ENCODE data around the gene TMIGD2. TPM values are rescaled to one million over a fixed set of nuclear protein-coding genes. Genes with fewer than 3 reads are reported as not detected.
"Not testable (repeated sequence)": the region's sequence is repeated elsewhere in the genome, so short reads cannot be mapped to it uniquely, and the experiment has no call there.

Gene TMIGD2
- total and polyA plus RNA-seq, 2 donors (not counting 1 experiment from before 2014, with no cell fraction given), result not detected

DNA sequence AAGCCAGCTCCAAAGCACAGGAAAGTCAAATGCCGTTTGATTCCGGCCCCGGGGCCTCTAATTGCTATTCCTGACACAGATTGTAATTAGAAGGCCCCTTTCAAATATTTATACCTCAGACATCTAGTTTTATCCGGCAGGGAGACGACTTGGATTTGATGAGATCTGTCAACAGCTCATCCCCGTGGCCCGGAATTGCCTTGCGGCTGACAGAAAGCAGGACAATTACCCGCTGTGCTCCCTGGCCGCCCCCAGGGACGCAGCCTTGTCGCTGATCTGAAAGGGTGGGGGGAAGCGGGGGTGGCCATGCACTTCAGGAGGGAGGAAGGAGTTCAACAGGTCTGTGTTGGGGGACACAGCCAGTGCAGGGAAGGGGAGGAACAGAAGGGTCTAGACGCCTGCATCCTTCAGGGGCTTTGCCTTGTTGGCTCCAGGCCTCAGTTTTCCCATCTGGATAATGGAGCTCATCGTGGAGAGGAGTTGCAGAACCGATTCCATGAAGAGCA is 24.9 kb downstream of the TMIGD2 start:
- no peaks in the 10 kb centered on the region for H3K4me1 ChIP-seq (ENCODE audit: control insufficient read depth, extremely low read depth, insufficient read depth, low read length)

DNA sequence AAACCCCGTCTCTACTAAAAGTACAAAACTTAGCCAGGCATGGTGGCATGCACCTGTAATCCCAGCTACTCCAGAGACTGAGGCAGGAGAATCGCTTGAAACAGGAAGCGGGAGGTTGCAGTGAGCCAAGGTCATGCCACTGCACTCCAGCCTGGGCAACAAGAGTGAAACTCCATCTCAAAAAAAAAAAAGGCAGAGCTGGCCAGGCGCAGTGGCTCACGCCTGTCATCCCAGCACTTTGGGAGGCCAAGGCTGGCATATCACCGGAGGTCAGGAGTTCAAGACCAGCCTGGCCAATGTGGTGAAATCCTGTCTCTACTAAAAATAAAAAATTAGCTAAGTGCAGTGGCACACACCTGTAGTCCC is 27.9 kb downstream of the TMIGD2 start:
- not testable (repeated sequence) for DNase-seq (ENCODE audit: low read depth in 2 of 2); H3K27me3 ChIP-seq (ENCODE audit: control insufficient read depth, insufficient read depth, low read length); H2AFZ ChIP-seq (ENCODE audit: low read length); H3K9ac ChIP-seq (ENCODE audit: insufficient read depth, low read length); H3K27ac ChIP-seq (ENCODE audit: insufficient read depth, low read length); H4K20me1 ChIP-seq (ENCODE audit: control insufficient read depth, extremely low read depth, insufficient read depth, low read length); H3K36me3 ChIP-seq (ENCODE audit: control insufficient read depth, insufficient read depth, low read length); H3K9me3 ChIP-seq (ENCODE audit: control insufficient read depth, insufficient read depth, low read depth, low read length); H3K4me3 ChIP-seq (replicated peaks in 1 of 4; ENCODE audit: control extremely low read depth in 1 of 4, insufficient read depth in 1 of 4, low read depth in 3 of 4, low read length in 4 of 4); H3K4me2 ChIP-seq (ENCODE audit: extremely low read depth, insufficient read depth, low read length); H3K4me1 ChIP-seq (ENCODE audit: control insufficient read depth, extremely low read depth, insufficient read depth, low read length); H3K79me2 ChIP-seq (ENCODE audit: control insufficient read depth, insufficient read depth, low read length)

More for the DNA sequence above, 24.9 kb downstream of the TMIGD2 start:
- H3K27ac ChIP-seq (ENCODE audit: insufficient read depth, low read length), result no peak overlapping the region
- peaks cover 19% of the 10 kb centered on the region for H3K27me3 ChIP-seq (ENCODE audit: control insufficient read depth, insufficient read depth, low read length)
- H4K20me1 ChIP-seq (ENCODE audit: control insufficient read depth, extremely low read depth, insufficient read depth, low read length), result no peaks in the 10 kb centered on the region
- TF ChIP-seq EZH2 (IDR thresholded peaks at IDR 0.05; ENCODE audit: low read length, missing control alignments), result no peak
- TF ChIP-seq, protein P1, sequence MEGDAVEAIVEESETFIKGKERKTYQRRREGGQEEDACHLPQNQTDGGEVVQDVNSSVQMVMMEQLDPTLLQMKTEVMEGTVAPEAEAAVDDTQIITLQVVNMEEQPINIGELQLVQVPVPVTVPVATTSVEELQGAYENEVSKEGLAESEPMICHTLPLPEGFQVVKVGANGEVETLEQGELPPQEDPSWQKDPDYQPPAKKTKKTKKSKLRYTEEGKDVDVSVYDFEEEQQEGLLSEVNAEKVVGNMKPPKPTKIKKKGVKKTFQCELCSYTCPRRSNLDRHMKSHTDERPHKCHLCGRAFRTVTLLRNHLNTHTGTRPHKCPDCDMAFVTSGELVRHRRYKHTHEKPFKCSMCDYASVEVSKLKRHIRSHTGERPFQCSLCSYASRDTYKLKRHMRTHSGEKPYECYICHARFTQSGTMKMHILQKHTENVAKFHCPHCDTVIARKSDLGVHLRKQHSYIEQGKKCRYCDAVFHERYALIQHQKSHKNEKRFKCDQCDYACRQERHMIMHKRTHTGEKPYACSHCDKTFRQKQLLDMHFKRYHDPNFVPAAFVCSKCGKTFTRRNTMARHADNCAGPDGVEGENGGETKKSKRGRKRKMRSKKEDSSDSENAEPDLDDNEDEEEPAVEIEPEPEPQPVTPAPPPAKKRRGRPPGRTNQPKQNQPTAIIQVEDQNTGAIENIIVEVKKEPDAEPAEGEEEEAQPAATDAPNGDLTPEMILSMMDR (conservative IDR thresholded peaks at IDR 0.05 in 1 of 2, IDR thresholded peaks at IDR 0.05 in 1 of 2; ENCODE audit: low read depth in 1 of 2, low read length in 2 of 2), result no peak
- no peak overlapping the region for H3K4me2 ChIP-seq (ENCODE audit: extremely low read depth, insufficient read depth, low read length)
- H3K9me3 ChIP-seq (ENCODE audit: control insufficient read depth, insufficient read depth, low read depth, low read length), result no peaks in the 10 kb centered on the region
- H2AFZ ChIP-seq (ENCODE audit: low read length), result no peak overlapping the region
- H3K4me3 ChIP-seq (replicated peaks in 1 of 4; ENCODE audit: control extremely low read depth in 1 of 4, insufficient read depth in 1 of 4, low read depth in 3 of 4, low read length in 4 of 4), result no peak overlapping the region
- no peaks in the 10 kb centered on the region for H3K79me2 ChIP-seq (ENCODE audit: control insufficient read depth, insufficient read depth, low read length)
- no peaks in the 10 kb centered on the region for H3K36me3 ChIP-seq (ENCODE audit: control insufficient read depth, insufficient read depth, low read length)
- no peak overlapping the region for H3K9ac ChIP-seq (ENCODE audit: insufficient read depth, low read length)
- DNase-seq (ENCODE audit: low read depth in 2 of 2), result no peak

- Histone ChIP-seq H3K27ac (ENCODE audit: insufficient read depth, low read length) (no peak overlapping the region), H3K9ac (ENCODE audit: insufficient read depth, low read length) (no peak overlapping the region), H3K79me2 (ENCODE audit: control insufficient read depth, insufficient read depth, low read length) (no peaks in the 10 kb centered on the region), H3K4me1 (ENCODE audit: control insufficient read depth, extremely low read depth, insufficient read depth, low read length) (no peaks in the 10 kb centered on the region), H3K4me3 (replicated peaks in 1 of 4; ENCODE audit: control extremely low read depth in 1 of 4, insufficient read depth in 1 of 4, low read depth in 3 of 4, low read length in 4 of 4) (no peak overlapping the region), H4K20me1 (ENCODE audit: control insufficient read depth, extremely low read depth, insufficient read depth, low read length) (no peaks in the 10 kb centered on the region), H3K36me3 (ENCODE audit: control insufficient read depth, insufficient read depth, low read length) (peaks cover 4% of the 10 kb centered on the region), H2AFZ (ENCODE audit: low read length) (no peak overlapping the region), H3K9me3 (ENCODE audit: control insufficient read depth, insufficient read depth, low read depth, low read length) (no peaks in the 10 kb centered on the region), H3K27me3 (ENCODE audit: control insufficient read depth, insufficient read depth, low read length) (peaks cover under 1% of the 10 kb centered on the region), H3K4me2 (ENCODE audit: extremely low read depth, insufficient read depth, low read length) (no peak overlapping the region)
- DNase-seq (ENCODE audit: low read depth in 2 of 2), result no peak
- no peak for TF ChIP-seq EZH2 (IDR thresholded peaks at IDR 0.05; ENCODE audit: low read length, missing control alignments)
- TF ChIP-seq, protein P1 (conservative IDR thresholded peaks at IDR 0.05 in 1 of 2, IDR thresholded peaks at IDR 0.05 in 1 of 2; ENCODE audit: low read depth in 1 of 2, low read length in 2 of 2), result no peak
Observed at GRCh38 chr19:4272894-4273293, 29.3 kb downstream of the TMIGD2 start.

Measured in fibroblast of lung (primary cell).